Neuronal stem cell (in vitro differentiated cells): ENCODE data around the gene FAM25C. TPM values are rescaled to one million over a fixed set of nuclear protein-coding genes. Genes with fewer than 3 reads are reported as not detected.
"Not testable (repeated sequence)": the region's sequence is repeated elsewhere in the genome, so short reads cannot be mapped to it uniquely, and the experiment has no call there.

Source experiments
- DNase-seq: peaks from one replicate; pipeline ENCODE4 v3.0.0-alpha.2; 2013; ENCODE audit warnings: low spot score
- H2AFZ ChIP-seq: one replicate; pipeline ENCODE4 v1.6.1; 2013; ENCODE audit warnings: mild to moderate bottlenecking, low read length, inconsistent platforms
- H2AK5ac ChIP-seq: 2 replicates; pipeline ENCODE4 v1.6.1; 2013; ENCODE audit warnings: low read depth, mild to moderate bottlenecking, inconsistent platforms, low read length, moderate library complexity, mixed read lengths
- H2BK120ac ChIP-seq: 2 replicates; pipeline ENCODE4 v1.6.1; 2013; ENCODE audit warnings: low read depth, mild to moderate bottlenecking, inconsistent platforms, low read length, moderate library complexity, mixed read lengths
- H2BK12ac ChIP-seq: one replicate; pipeline ENCODE4 v1.6.1; 2013; ENCODE audit warnings: low read length, inconsistent platforms
- H2BK15ac ChIP-seq: 2 replicates; pipeline ENCODE4 v1.6.1; 2013; ENCODE audit warnings: mild to moderate bottlenecking, low read length, inconsistent platforms, mixed read lengths
- H2BK5ac ChIP-seq: one replicate; pipeline ENCODE4 v1.6.1; 2013; ENCODE audit warnings: inconsistent platforms, mild to moderate bottlenecking, low read length, moderate library complexity
- H3K14ac ChIP-seq: one replicate; pipeline ENCODE4 v1.6.1; 2013; ENCODE audit warnings: low read length, inconsistent platforms
- H3K18ac ChIP-seq: 2 replicates; pipeline ENCODE4 v1.6.1; 2013; ENCODE audit warnings: low read length, inconsistent platforms
- H3K23ac ChIP-seq: 2 replicates; pipeline ENCODE4 v1.6.1; 2013; ENCODE audit warnings: low read depth, mild to moderate bottlenecking, mixed read lengths, low read length, inconsistent platforms; ENCODE audit not compliant: poor library complexity
- H3K27ac ChIP-seq: replicated peaks from 3 replicates; pipeline ENCODE4 v1.5.1; 2013; ENCODE audit warnings: low read length, inconsistent platforms
- H3K27me3 ChIP-seq, 3 experiments: 2 replicates each; pipeline ENCODE4 v1.6.1; 2013; ENCODE audit warnings: low read length in 3 of 3, mild to moderate bottlenecking in 2 of 3, inconsistent platforms in 1 of 3, low read depth in 1 of 3, mixed read lengths in 1 of 3, moderate library complexity in 1 of 3; ENCODE audit not compliant: control insufficient read depth in 3 of 3, insufficient read depth in 3 of 3
- H3K36me3 ChIP-seq, 2 donors: replicated peaks in 1 of 2; 2 replicates each; pipeline ENCODE4 v1.6.1; 2013; ENCODE audit warnings: low read length in 2 of 2; ENCODE audit not compliant: control insufficient read depth in 2 of 2, insufficient read depth in 2 of 2
- H3K4ac ChIP-seq: 2 replicates; pipeline ENCODE4 v1.6.1; 2013; ENCODE audit warnings: inconsistent platforms, mild to moderate bottlenecking, low read length, moderate library complexity
- H3K4me1 ChIP-seq, 2 donors: 1 replicate in 1 of 2; 2 replicates in 1 of 2; pipeline ENCODE4 v1.6.1; 2013; ENCODE audit warnings: low read length in 2 of 2, low read depth in 1 of 2; ENCODE audit not compliant: control insufficient read depth in 2 of 2, insufficient read depth in 1 of 2
- H3K4me2 ChIP-seq: one replicate; pipeline ENCODE4 v1.6.1; 2013; ENCODE audit warnings: mild to moderate bottlenecking, low read length, inconsistent platforms; ENCODE audit not compliant: insufficient read depth, poor library complexity, severe bottlenecking
- H3K4me3 ChIP-seq, 2 donors: 2 replicates each; pipeline ENCODE4 v1.5.1; 2013; ENCODE audit warnings: low read length in 2 of 2, mild to moderate bottlenecking in 2 of 2, inconsistent platforms in 1 of 2, moderate library complexity in 1 of 2
- H3K79me1 ChIP-seq: one replicate; pipeline ENCODE4 v1.6.1; 2013; ENCODE audit warnings: low read depth, mild to moderate bottlenecking, inconsistent platforms, low read length, moderate library complexity
- H3K9ac ChIP-seq: one replicate; pipeline ENCODE4 v1.6.1; 2013; ENCODE audit warnings: mild to moderate bottlenecking, low read depth, low read length, inconsistent platforms; ENCODE audit not compliant: poor library complexity
- H3K9me3 ChIP-seq, 2 donors: replicated peaks in 1 of 2; 2 replicates each; pipeline versions ENCODE3 to v1.6.1; 2013; ENCODE audit warnings: low read length in 2 of 2, mild to moderate bottlenecking in 2 of 2, inconsistent platforms in 1 of 2, low read depth in 1 of 2, mixed read lengths in 1 of 2, moderate library complexity in 1 of 2; ENCODE audit not compliant: control insufficient read depth in 2 of 2, insufficient read depth in 1 of 2
- H4K8ac ChIP-seq: one replicate; pipeline ENCODE4 v1.6.1; 2013; ENCODE audit warnings: low read depth, mild to moderate bottlenecking, inconsistent platforms, low read length, moderate library complexity
- H4K91ac ChIP-seq: one replicate; pipeline ENCODE4 v1.6.1; 2013; ENCODE audit warnings: low read length, low read depth, mild to moderate bottlenecking, inconsistent platforms; ENCODE audit not compliant: poor library complexity
- WGBS, 2 donors: extraction: QIAGEN DNeasy Blood & Tissue Kit; methylation state at CpG; one replicate each; pipeline ENCODE4 v1.1.7; 2013; ENCODE audit warnings: missing lambda C conversion rate in 2 of 2, mixed read lengths in 1 of 2; ENCODE audit not compliant: insufficient read length in 2 of 2, insufficient replicate concordance in 1 of 2; ENCODE audit errors: extremely low coverage in 2 of 2; 5-methylcytosine and 5-hydroxymethylcytosine counted together
- polyA plus RNA-seq, 2 experiments: library from polyadenylated mRNA; stranded (reverse); fragments of 200-250 nt; gene quantifications; one replicate each; pipeline ENCODE4 v1.2.3, GENCODE V29; 2013

FAM25C gene
- not detected for polyA plus RNA-seq (2013, experiment 1 of 2)
- polyA plus RNA-seq (2013, experiment 2 of 2), result not detected

GRCh38 chr10:47999691-48000090, at the start of gene FAM25C:
FAM25C (minus strand) TSS chr10:47999791; CDS start chr10:47999765, 26 bp downstream.
- not testable (repeated sequence) for DNase-seq, H3K4ac ChIP-seq, H3K23ac ChIP-seq, H3K4me2 ChIP-seq, H4K8ac ChIP-seq, H2AFZ ChIP-seq, H2BK5ac ChIP-seq, H3K18ac ChIP-seq, H3K27me3 ChIP-seq, H3K27ac ChIP-seq, H3K14ac ChIP-seq, H2BK15ac ChIP-seq, H3K9ac ChIP-seq, H3K4me1 ChIP-seq, H4K91ac ChIP-seq, H2AK5ac ChIP-seq, H2BK120ac ChIP-seq, H3K4me3 ChIP-seq, H3K79me1 ChIP-seq, H3K36me3 ChIP-seq, H2BK12ac ChIP-seq, H3K9me3 ChIP-seq
- no CpG with 5 or more reads among the region's 9 CpGs for WGBS, 2 donors

GRCh38 chr10:48044557-48044956, 45.0 kb upstream of the FAM25C start:
- not testable (repeated sequence) for H3K14ac ChIP-seq, H3K4ac ChIP-seq, H2AFZ ChIP-seq, H2AK5ac ChIP-seq, H3K4me1 ChIP-seq, H4K91ac ChIP-seq, H3K18ac ChIP-seq, H3K23ac ChIP-seq, H3K27ac ChIP-seq, DNase-seq, H2BK12ac ChIP-seq, H2BK15ac ChIP-seq, H3K27me3 ChIP-seq, H3K4me2 ChIP-seq, H3K9me3 ChIP-seq, H2BK120ac ChIP-seq, H3K79me1 ChIP-seq, H3K9ac ChIP-seq, H3K4me3 ChIP-seq, H4K8ac ChIP-seq, H3K36me3 ChIP-seq, H2BK5ac ChIP-seq
- no CpG with 5 or more reads among the region's 3 CpGs for WGBS, 2 donors

- no CpG with 5 or more reads among the region's 19 CpGs for WGBS, 2 donors
- not testable (repeated sequence) for H2AFZ ChIP-seq, H3K36me3 ChIP-seq, H3K9me3 ChIP-seq, H2BK12ac ChIP-seq, H3K27me3 ChIP-seq, H3K79me1 ChIP-seq, H3K14ac ChIP-seq, DNase-seq, H3K23ac ChIP-seq, H3K4me1 ChIP-seq, H3K9ac ChIP-seq, H4K8ac ChIP-seq, H2BK5ac ChIP-seq, H4K91ac ChIP-seq, H2BK15ac ChIP-seq, H3K4ac ChIP-seq, H3K4me2 ChIP-seq, H2BK120ac ChIP-seq, H3K27ac ChIP-seq, H3K18ac ChIP-seq, H3K4me3 ChIP-seq, H2AK5ac ChIP-seq
Observed at GRCh38 chr10:48031390-48031789, 31.8 kb upstream of the FAM25C start.

- DNase-seq, H2AFZ ChIP-seq, H3K9ac ChIP-seq, H3K27ac ChIP-seq, H3K79me1 ChIP-seq, H4K91ac ChIP-seq, H3K4ac ChIP-seq, H3K18ac ChIP-seq, H3K36me3 ChIP-seq, H2BK15ac ChIP-seq, H3K4me3 ChIP-seq, H3K4me2 ChIP-seq, H2BK12ac ChIP-seq, H3K23ac ChIP-seq, H2BK5ac ChIP-seq, H4K8ac ChIP-seq, H3K14ac ChIP-seq, H2AK5ac ChIP-seq, H2BK120ac ChIP-seq, H3K27me3 ChIP-seq, H3K4me1 ChIP-seq, H3K9me3 ChIP-seq: not testable (repeated sequence)
- WGBS, 2 donors, result no CpG with 5 or more reads among the region's 6 CpGs
Observed at GRCh38 chr10:48002306-48002705, 2.7 kb upstream of the FAM25C start.
